ENCODE results near the gene LRP8. TPM values are rescaled to one million over a fixed set of nuclear protein-coding genes. Genes with fewer than 3 reads are reported as not detected.

LRP8 gene
- total RNA-seq, 1 experiment from 2014 or later: 56.3 TPM

- Histone ChIP-seq H3K27ac (ENCODE audit: low read depth, low read length) (no peak overlapping the region), H3K4me3 (replicated peaks in 1 of 2; ENCODE audit: low read depth in 1 of 2, low read length in 2 of 2) (no peak overlapping the region), H3K27me3 (ENCODE audit: insufficient read depth, low read length) (no peaks in the 10 kb centered on the region), H3K79me2 (ENCODE audit: insufficient read depth, low read length) (no peaks in the 10 kb centered on the region), H3K36me3 (ENCODE audit: control insufficient read depth in 1 of 2, insufficient read depth in 2 of 2, low read length in 2 of 2) (no peaks in the 10 kb centered on the region), H4K20me1 (ENCODE audit: insufficient read depth) (no peaks in the 10 kb centered on the region), H3K4me1 (ENCODE audit: control insufficient read depth in 1 of 2, insufficient read depth in 2 of 2, low read length in 2 of 2) (no peaks in the 10 kb centered on the region), H3K4me2 (ENCODE audit: low read length) (no peak overlapping the region), H2AFZ (ENCODE audit: low read depth, low read length, poor library complexity, severe bottlenecking) (no peak overlapping the region), H3K9me3 (ENCODE audit: control insufficient read depth in 1 of 2, insufficient read depth in 1 of 2, low read depth in 1 of 2, low read length in 2 of 2) (no peaks in the 10 kb centered on the region), H3K9ac (ENCODE audit: low read length) (no peak overlapping the region), H3K9me2 (ENCODE audit: insufficient read depth) (no peaks in the 10 kb centered on the region)
- BruUV-seq (replicated peaks): no TSS peak
- intact Hi-C loops (cut with micrococcal nuclease): no loop called here
- CTCF ChIA-PET: no interaction called here
- POLR2A ChIA-PET: no interaction called here
- no peak for TF ChIP-seq SP1 (IDR thresholded peaks at IDR 0.05; ENCODE audit: low read depth)
- RAD21 ChIA-PET (ENCODE audit: low non-redundant PET in 1 of 2, low total read pairs in 2 of 2, uncharacterized antibody in 2 of 2, unreplicated experiment in 2 of 2): no interaction called here
- ATAC-seq: no peak
- DNase-seq (ENCODE audit: low read depth, low spot score): no peak
Measured at GRCh38 chr1:53370369-53370961, 42.6 kb upstream of the LRP8 start.

DNA sequence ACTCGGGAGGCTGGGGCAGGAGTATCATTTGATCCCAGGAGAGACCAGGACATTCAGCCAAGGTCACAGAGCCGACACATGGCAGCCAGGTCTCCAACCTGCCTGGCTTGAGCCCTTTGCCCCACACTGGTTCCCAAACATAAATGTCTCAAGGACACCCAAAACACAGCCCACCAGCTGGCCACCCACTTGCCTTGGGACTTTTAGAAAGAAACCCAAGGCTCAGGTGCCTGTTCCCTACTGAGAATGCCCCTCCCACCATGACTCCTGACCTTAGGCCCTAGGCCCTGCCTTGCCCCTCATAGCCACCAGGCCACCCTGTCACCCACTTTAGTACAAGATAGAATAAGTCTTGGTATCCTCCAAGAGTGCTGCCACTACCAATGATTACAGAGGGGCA, 41.9 kb upstream of the LRP8 start:
- BruUV-seq (replicated peaks): no TSS peak
- POLR2A ChIA-PET: no interaction called here
- RAD21 ChIA-PET (ENCODE audit: low non-redundant PET in 1 of 2, low total read pairs in 2 of 2, uncharacterized antibody in 2 of 2, unreplicated experiment in 2 of 2): no interaction called here
- H3K9me2 ChIP-seq (ENCODE audit: insufficient read depth): no peaks in the 10 kb centered on the region
- no peak overlapping the region for H2AFZ ChIP-seq (ENCODE audit: low read depth, low read length, poor library complexity, severe bottlenecking)
- no peak for DNase-seq (ENCODE audit: low read depth, low spot score)
- H3K9ac ChIP-seq (ENCODE audit: low read length): no peak overlapping the region
- no peaks in the 10 kb centered on the region for H3K36me3 ChIP-seq (ENCODE audit: control insufficient read depth in 1 of 2, insufficient read depth in 2 of 2, low read length in 2 of 2)
- no peaks in the 10 kb centered on the region for H3K9me3 ChIP-seq (ENCODE audit: control insufficient read depth in 1 of 2, insufficient read depth in 1 of 2, low read depth in 1 of 2, low read length in 2 of 2)
- no peak overlapping the region for H3K27ac ChIP-seq (ENCODE audit: low read depth, low read length)
- no peaks in the 10 kb centered on the region for H4K20me1 ChIP-seq (ENCODE audit: insufficient read depth)
- H3K79me2 ChIP-seq (ENCODE audit: insufficient read depth, low read length): no peaks in the 10 kb centered on the region
- no peaks in the 10 kb centered on the region for H3K4me1 ChIP-seq (ENCODE audit: control insufficient read depth in 1 of 2, insufficient read depth in 2 of 2, low read length in 2 of 2)
- no peak overlapping the region for H3K4me2 ChIP-seq (ENCODE audit: low read length)
- no peak for ATAC-seq
- TF ChIP-seq EZH2phosphoT487 (IDR thresholded peaks at IDR 0.05; ENCODE audit: borderline replicate concordance): no peak
- no peak for TF ChIP-seq POLR2A (IDR thresholded peaks at IDR 0.05; ENCODE audit: borderline replicate concordance, extremely low read depth, insufficient read depth, insufficient read length)
- TF ChIP-seq CBX3 (IDR thresholded peaks at IDR 0.05; ENCODE audit: low read depth): no peak
- TF ChIP-seq SIN3A (IDR thresholded peaks at IDR 0.05; ENCODE audit: low read depth): no peak
- no peak for TF ChIP-seq YY1 (IDR thresholded peaks at IDR 0.05; ENCODE audit: extremely low read depth, insufficient replicate concordance, low read depth, low read length)
- H3K4me3 ChIP-seq (replicated peaks in 1 of 2; ENCODE audit: low read depth in 1 of 2, low read length in 2 of 2): no peak overlapping the region
- intact Hi-C loops (cut with micrococcal nuclease): no loop called here
- H3K27me3 ChIP-seq (ENCODE audit: insufficient read depth, low read length): no peaks in the 10 kb centered on the region
- CTCF ChIA-PET: no interaction called here
